Left ventricle myocardium inferior (tissue), 1 donor: ENCODE results near the gene HIBADH. TPM values are rescaled to one million over a fixed set of nuclear protein-coding genes. Genes with fewer than 3 reads are reported as not detected.

ENCODE experiments used
- DNase-seq: peaks from one replicate; pipeline ENCODE4 v3.0.0-alpha.2; 2020
- H3K27ac ChIP-seq: fragments of 200-600 bp; replicated peaks from 2 replicates; pipeline ENCODE4 v1.8.0; 2021
- H3K27me3 ChIP-seq: fragments of 200-600 bp; 2 replicates; pipeline ENCODE4 v1.8.0; 2021; ENCODE audit warnings: low read depth
- H3K36me3 ChIP-seq: fragments of 200-600 bp; 2 replicates; pipeline ENCODE4 v1.8.0; 2021
- H3K4me1 ChIP-seq: fragments of 200-600 bp; 2 replicates; pipeline ENCODE4 v1.8.0; 2021
- H3K4me3 ChIP-seq: fragments of 200-600 bp; 2 replicates; pipeline ENCODE4 v1.8.0; 2021; ENCODE audit warnings: mild to moderate bottlenecking, moderate library complexity
- H3K9me3 ChIP-seq: fragments of 200-600 bp; replicated peaks from 2 replicates; pipeline ENCODE4 v1.8.0; 2021
- intact Hi-C: fragments of 100-400 bp; cut with micrococcal nuclease; formaldehyde crosslinking; loops from one replicate; pipeline ENCODE4 v1.11.0; 2022
- total RNA-seq: library from RNA; stranded (reverse); fragmentation: NEBNext Ultra II Directional; extraction: Animal tissue kit (Norgen Biotek cat#: 25700); gene quantifications from one replicate; pipeline ENCODE4 v1.2.1, GENCODE V29; 2021
- TF ChIP-seq, protein P1 (sequence below): fragments of 200-600 bp; IDR thresholded peaks from 2 replicates; pipeline ENCODE4 v1.8.0; 2021; ENCODE audit warnings: antibody characterized with exemption, mild to moderate bottlenecking, borderline replicate concordance
- donor health status: DM: no; HTN: yes; CAD: no; lungs with severe emphysema.

HIBADH gene
- total RNA-seq, 1 donor from 2014 or later: 90.8 TPM

GRCh38 chr7:27549606-27550005, 113.1 kb downstream of the HIBADH start:
- Histone ChIP-seq H3K27ac (no peak overlapping the region), H3K27me3 (no peaks in the 10 kb centered on the region), H3K36me3 (no peaks in the 10 kb centered on the region), H3K4me3 (no peak overlapping the region), H3K4me1 (no peaks in the 10 kb centered on the region), H3K9me3 (no peaks in the 10 kb centered on the region)
- TF ChIP-seq, protein P1, sequence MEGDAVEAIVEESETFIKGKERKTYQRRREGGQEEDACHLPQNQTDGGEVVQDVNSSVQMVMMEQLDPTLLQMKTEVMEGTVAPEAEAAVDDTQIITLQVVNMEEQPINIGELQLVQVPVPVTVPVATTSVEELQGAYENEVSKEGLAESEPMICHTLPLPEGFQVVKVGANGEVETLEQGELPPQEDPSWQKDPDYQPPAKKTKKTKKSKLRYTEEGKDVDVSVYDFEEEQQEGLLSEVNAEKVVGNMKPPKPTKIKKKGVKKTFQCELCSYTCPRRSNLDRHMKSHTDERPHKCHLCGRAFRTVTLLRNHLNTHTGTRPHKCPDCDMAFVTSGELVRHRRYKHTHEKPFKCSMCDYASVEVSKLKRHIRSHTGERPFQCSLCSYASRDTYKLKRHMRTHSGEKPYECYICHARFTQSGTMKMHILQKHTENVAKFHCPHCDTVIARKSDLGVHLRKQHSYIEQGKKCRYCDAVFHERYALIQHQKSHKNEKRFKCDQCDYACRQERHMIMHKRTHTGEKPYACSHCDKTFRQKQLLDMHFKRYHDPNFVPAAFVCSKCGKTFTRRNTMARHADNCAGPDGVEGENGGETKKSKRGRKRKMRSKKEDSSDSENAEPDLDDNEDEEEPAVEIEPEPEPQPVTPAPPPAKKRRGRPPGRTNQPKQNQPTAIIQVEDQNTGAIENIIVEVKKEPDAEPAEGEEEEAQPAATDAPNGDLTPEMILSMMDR: no peak
- no peak for DNase-seq
- intact Hi-C loops: no loop called here

DNA sequence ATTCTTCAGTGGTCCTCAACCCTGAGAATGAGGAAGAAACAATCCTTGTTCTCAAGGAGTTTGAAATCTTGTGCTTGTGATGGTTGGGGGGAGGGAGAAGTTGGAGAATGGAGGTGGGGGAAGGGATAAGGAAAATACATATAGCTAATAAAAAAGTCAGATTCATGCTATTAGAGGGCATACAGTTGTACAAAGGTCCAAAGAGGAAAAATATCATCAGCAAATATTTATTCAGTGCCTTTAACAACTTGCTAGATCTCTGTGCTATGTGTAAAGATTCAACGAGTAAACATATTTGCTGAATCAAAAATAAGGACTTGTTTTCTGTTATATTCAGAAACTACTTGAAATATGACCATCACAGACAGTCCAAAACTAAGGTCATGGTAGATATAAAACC, 114.4 kb downstream of the HIBADH start:
- Histone ChIP-seq H3K36me3 (no peaks in the 10 kb centered on the region), H3K27ac (no peak overlapping the region), H3K4me1 (no peaks in the 10 kb centered on the region), H3K27me3 (no peaks in the 10 kb centered on the region), H3K4me3 (no peak overlapping the region), H3K9me3 (no peaks in the 10 kb centered on the region)
- TF ChIP-seq, protein P1: no peak
- intact Hi-C loops: no loop called here
- DNase-seq: no peak

- H3K27me3 ChIP-seq: no peaks in the 10 kb centered on the region
- TF ChIP-seq, protein P1: no peak
- no peak overlapping the region for H3K27ac ChIP-seq
- H3K4me1 ChIP-seq: no peaks in the 10 kb centered on the region
- H3K9me3 ChIP-seq: no peaks in the 10 kb centered on the region
- intact Hi-C loops: no loop called here
- peaks cover 8% of the 10 kb centered on the region for H3K36me3 ChIP-seq
- DNase-seq: no peak
- H3K4me3 ChIP-seq: no peak overlapping the region
Observed at GRCh38 chr7:27547401-27547800, 115.3 kb downstream of the HIBADH start.

GRCh38 chr7:27546610-27547009, 116.1 kb downstream of the HIBADH start:
- intact Hi-C loops: no loop called here
- H3K27ac ChIP-seq: no peak overlapping the region
- peaks cover 16% of the 10 kb centered on the region for H3K36me3 ChIP-seq
- no peaks in the 10 kb centered on the region for H3K27me3 ChIP-seq
- H3K4me1 ChIP-seq: no peaks in the 10 kb centered on the region
- TF ChIP-seq, protein P1: no peak
- DNase-seq: no peak
- H3K4me3 ChIP-seq: no peak overlapping the region
- peaks cover under 1% of the 10 kb centered on the region for H3K9me3 ChIP-seq

- no peak for DNase-seq
- intact Hi-C loops: no loop called here
- Histone ChIP-seq H3K4me3 (no peak overlapping the region), H3K4me1 (no peaks in the 10 kb centered on the region), H3K9me3 (peaks cover under 1% of the 10 kb centered on the region), H3K27me3 (no peaks in the 10 kb centered on the region), H3K27ac (no peak overlapping the region), H3K36me3 (peaks cover 41% of the 10 kb centered on the region)
- TF ChIP-seq, protein P1: no peak
Observed at GRCh38 chr7:27535795-27536194, 126.9 kb downstream of the HIBADH start.

DNA sequence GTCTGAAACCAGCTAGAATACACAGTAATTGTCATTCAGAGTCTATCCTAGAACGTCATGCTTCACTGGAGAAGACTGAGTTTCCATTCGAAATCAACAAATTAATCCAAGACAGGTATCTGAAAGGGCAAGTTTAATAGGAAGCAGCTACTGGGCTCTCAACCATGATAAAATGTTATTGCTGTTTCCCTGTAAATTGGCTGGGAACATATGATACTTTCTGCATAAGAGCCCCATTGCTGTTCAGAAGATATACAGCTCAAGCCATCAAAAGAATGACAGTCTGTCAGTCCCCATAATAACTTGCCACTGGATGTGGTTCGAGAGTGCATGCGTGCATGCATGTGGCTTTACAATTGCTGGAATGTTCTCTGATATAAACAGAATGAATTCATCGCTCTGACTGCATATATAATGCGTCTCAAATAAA, 129.0 kb downstream of the HIBADH start:
- intact Hi-C loops: no loop called here
- Histone ChIP-seq H3K4me1 (no peaks in the 10 kb centered on the region), H3K4me3 (no peak overlapping the region), H3K27me3 (no peaks in the 10 kb centered on the region), H3K9me3 (no peaks in the 10 kb centered on the region), H3K27ac (no peak overlapping the region), H3K36me3 (peaks cover 47% of the 10 kb centered on the region)
- no peak for DNase-seq
- TF ChIP-seq, protein P1: no peak
